Activated T-cell treated with anti-CD3 and anti-CD28 coated beads, Interleukin-2, amount 50 U/mL, for 24 hours (primary cell): ENCODE results near the gene RDX.

Experiments used
- DNase-seq: peaks from one replicate; pipeline ENCODE4 v3.0.0-alpha.2; 2020
- H3K27ac Mint-ChIP-seq: 2 replicates; pipeline ENCODE4 v1.8.0; 2020; ENCODE audit warnings: mild to moderate bottlenecking, mixed read lengths
- H3K27me3 Mint-ChIP-seq: 2 replicates; pipeline ENCODE4 v1.8.0; 2020; ENCODE audit warnings: mixed read lengths
- H3K36me3 Mint-ChIP-seq: 2 replicates; pipeline ENCODE4 v1.8.0; 2020; ENCODE audit warnings: low read depth, mixed read lengths
- H3K4me1 Mint-ChIP-seq: 2 replicates; pipeline ENCODE4 v1.8.0; 2020; ENCODE audit warnings: low read depth, mixed read lengths
- H3K4me3 Mint-ChIP-seq: 2 replicates; pipeline ENCODE4 v1.8.0; 2020; ENCODE audit warnings: mild to moderate bottlenecking, moderate library complexity, mixed read lengths
- H3K9me3 Mint-ChIP-seq: 2 replicates; pipeline ENCODE4 v1.8.0; 2020; ENCODE audit warnings: mixed read lengths

Gene RDX

DNA sequence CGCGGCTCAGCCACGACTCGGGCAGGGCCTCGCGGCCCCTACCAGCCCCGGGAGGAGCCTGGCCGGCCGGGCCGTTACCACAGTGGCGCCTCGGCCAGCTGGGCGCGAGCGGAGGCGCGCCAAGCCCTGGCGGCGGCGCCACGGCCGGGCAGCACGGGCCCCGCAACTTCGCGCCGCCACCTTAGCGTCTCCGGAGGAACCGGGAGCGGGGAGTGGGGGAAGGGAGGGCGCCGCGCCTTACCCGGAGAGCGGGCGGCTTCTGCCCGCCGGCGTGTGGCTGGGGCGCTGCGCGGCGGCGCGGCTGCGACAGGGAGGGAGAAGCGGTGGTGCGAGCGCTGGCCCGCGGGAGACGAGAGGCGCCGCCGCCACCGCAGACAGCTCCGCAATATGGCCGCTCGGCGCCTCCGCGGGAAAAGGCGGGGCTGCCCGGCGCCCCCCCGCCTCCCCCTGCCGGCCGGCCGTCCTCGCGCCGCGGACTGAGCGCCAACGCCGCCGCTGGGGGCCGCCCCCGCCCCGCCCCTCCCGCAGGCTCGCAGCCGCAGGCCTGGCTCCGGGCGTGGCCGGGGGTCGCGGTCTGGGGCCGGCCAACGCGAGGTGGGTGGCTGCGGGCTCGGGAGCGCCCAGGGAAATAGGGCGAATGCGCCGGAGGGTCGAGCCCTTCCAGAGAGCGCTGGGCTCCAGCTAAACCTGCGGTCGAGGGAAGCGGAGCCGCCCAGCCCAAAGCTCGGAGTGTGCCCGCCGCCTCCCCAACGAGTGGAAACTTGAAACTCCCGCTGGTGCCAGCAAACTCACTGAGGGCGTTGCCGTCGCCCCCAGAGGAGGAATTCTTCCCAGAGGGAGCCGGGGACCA is at the start of gene RDX:
TSS of gene RDX (minus strand) at position 389 of the 850 bp plus-strand sequence. CDS start 16,922 bp downstream, outside the sequence.
- Mint-ChIP-seq H3K4me3 (peak within 1 kb of the TSS; percentile 93), H3K9me3 (peaks cover 4% of the 10 kb centered on the region), H3K27me3 (no peaks in the 10 kb centered on the region), H3K27ac (peak within 1 kb of the TSS; percentile 91), H3K36me3 (peaks cover 28% of the 10 kb centered on the region), H3K4me1 (peaks cover 51% of the 10 kb centered on the region)
- peak; percentile 78 for DNase-seq

DNA sequence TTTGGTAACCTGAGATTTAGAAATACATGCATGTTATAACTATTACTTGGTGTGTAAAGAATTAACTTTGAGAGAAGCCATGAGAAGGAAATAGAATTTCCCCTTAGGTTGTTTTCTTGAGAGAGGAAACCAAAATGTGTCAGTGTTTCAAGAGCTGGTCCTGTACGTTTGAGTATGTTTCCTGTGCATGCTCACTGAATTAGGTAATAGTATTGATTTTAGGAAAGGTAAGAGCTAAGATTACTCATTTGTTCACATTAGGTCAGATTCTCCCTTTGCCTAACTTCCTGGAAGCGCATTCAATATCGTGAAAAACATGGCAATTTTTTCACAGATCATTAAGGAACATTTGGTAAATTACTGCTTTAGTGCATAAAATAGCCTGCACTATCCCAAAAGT is 49.3 kb upstream of the RDX start:
- H3K27ac Mint-ChIP-seq = peak overlapping the region; percentile 98
- peaks cover 5% of the 10 kb centered on the region for H3K9me3 Mint-ChIP-seq
- DNase-seq = no peak
- H3K4me1 Mint-ChIP-seq = peaks cover 69% of the 10 kb centered on the region
- H3K4me3 Mint-ChIP-seq = peak overlapping the region; percentile 53
- H3K36me3 Mint-ChIP-seq = peaks cover 2% of the 10 kb centered on the region
- no peaks in the 10 kb centered on the region for H3K27me3 Mint-ChIP-seq

DNA sequence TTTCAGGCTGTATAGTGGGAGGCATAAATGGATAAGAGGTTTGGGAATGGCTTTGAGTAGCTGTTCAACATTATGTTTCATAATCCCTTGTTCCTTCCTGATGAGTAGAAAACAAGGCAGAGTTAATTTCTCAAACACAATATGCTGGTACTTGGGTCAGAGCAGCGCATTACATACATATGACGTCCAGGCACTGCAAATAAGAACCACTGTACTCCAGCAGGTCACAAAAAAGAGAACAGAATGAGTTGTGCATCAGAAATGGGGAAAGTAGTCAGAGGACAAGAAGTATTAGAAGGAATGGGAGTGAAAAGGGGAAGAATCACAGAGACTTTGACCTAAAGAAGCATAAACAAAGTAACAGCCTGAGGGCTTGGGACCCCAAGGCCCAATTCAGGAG is 44.0 kb upstream of the RDX start:
- no peaks in the 10 kb centered on the region for H3K27me3 Mint-ChIP-seq
- H3K4me3 Mint-ChIP-seq = no peak overlapping the region
- peaks cover 39% of the 10 kb centered on the region for H3K4me1 Mint-ChIP-seq
- peaks cover 13% of the 10 kb centered on the region for H3K36me3 Mint-ChIP-seq
- H3K9me3 Mint-ChIP-seq = peaks cover 5% of the 10 kb centered on the region
- no peak overlapping the region for H3K27ac Mint-ChIP-seq
- no peak for DNase-seq

DNA sequence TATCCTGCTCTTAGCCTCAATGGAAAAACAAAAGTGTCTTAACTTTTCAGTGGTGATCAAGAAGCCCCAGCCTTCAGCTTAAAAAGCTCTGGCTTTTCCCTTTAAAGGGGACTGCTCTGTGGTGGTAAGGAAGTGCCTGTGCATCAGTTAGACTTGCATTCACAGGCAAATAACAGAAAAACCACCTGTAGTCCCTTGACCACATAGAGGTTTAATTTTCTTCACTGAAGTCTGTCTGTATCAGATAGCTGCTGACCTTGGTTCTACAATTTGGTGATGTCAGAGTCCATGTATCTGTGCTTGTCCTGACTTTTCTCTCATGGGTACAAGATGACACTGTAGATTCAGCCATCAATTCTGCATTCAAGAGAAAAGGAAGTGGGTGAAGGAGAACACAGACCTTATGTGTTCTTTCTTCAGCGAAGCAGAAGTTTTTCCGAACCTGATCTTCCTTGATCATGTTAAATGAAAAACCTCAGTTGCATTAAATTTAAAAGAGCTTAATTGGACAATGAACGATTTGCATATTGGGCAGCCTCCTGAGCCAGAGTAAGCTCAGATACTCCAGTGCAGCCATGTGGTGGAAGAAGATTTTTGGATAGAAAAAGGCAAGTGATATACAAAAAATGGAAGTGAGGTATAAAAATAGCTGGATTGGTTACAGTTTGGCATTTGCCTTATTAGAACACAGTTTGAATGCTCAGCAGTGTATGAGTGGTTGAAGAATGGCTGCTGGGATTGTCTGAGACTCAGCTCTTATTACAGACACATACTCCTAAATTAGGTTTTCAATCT is 43.2 kb upstream of the RDX start:
- Mint-ChIP-seq H3K4me3 (no peak overlapping the region), H3K27ac (no peak overlapping the region), H3K9me3 (peaks cover 2% of the 10 kb centered on the region), H3K36me3 (peaks cover 12% of the 10 kb centered on the region), H3K4me1 (peaks cover 32% of the 10 kb centered on the region), H3K27me3 (no peaks in the 10 kb centered on the region)
- DNase-seq = no peak

DNA sequence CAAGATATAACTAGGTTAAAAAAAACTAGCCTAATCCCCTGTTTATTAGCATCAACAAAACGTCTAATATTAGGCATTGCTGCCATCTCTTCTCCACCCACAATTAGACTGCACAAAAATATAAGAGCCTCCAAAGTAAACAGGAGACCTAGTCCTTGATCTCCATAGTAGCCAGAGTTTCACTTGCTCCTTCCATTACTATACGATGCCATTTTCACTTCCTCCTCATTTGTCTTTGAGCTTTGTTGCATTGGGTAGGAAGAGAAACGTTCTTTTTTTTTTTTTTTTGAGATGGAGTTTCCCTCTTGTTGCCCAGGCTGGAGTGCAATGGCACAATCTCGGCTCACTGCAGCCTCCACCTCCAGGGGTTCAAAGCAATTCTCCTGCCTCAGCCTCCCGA is 42.3 kb upstream of the RDX start:
- Mint-ChIP-seq H3K4me3 (no peak overlapping the region), H3K27ac (no peak overlapping the region), H3K9me3 (peaks cover 2% of the 10 kb centered on the region), H3K4me1 (peaks cover 26% of the 10 kb centered on the region), H3K27me3 (no peaks in the 10 kb centered on the region), H3K36me3 (peaks cover 12% of the 10 kb centered on the region)
- DNase-seq = no peak

DNA sequence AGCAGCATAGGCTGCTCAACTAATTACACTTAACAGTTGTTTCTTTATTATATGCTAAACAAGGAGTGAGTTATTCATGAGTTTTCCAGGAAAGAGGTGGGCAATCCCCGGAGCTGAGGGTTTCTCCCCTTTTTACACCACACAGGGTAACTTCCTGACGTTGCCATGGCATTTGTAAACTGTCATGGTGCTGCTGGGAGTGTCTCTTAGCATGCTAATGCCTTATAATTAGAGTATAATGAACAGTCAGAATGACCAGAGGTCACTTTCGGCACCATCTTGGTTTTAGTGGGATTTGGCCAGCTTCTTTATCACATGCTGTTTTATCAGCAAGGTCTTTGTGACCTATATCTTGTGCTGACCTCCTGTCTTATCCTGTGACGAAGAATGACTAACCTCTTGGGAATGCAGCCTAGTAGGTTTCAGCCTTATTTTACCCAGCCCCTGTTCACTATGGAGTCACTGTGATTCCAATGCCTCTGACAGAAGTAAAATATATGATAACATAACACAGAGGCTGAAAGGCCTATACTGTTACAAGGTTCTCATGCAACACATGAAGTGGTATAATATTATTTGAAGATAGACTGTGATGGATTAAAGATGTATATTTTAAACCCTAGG is 41.3 kb upstream of the RDX start:
- H3K4me3 Mint-ChIP-seq = peak overlapping the region; percentile 23
- H3K9me3 Mint-ChIP-seq = no peaks in the 10 kb centered on the region
- DNase-seq = no peak
- peaks cover 22% of the 10 kb centered on the region for H3K4me1 Mint-ChIP-seq
- H3K27me3 Mint-ChIP-seq = no peaks in the 10 kb centered on the region
- H3K27ac Mint-ChIP-seq = peak overlapping the region; percentile 71
- H3K36me3 Mint-ChIP-seq = peaks cover 12% of the 10 kb centered on the region

DNA sequence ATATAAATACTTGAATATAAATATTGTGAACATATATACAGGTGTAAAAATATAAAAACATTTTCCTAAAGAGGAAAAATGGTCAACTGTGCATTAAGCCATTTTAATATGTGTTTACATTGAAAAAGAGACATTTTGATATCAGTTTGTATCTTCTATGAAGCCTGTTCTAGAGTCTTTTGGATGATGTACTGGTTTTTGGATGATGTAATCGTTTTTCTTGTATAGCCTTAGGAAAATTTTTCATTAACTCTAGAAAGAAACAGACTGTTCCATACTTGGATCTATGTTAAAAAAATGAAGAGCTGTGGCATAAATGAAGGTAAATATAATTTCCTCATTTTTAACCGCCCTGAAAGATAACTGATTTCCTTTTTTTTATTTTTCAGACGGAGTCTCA is 39.6 kb upstream of the RDX start:
- Mint-ChIP-seq H3K36me3 (peaks cover 15% of the 10 kb centered on the region), H3K27ac (no peak overlapping the region), H3K4me1 (peaks cover 22% of the 10 kb centered on the region), H3K27me3 (no peaks in the 10 kb centered on the region), H3K9me3 (no peaks in the 10 kb centered on the region), H3K4me3 (no peak overlapping the region)
- no peak for DNase-seq

DNA sequence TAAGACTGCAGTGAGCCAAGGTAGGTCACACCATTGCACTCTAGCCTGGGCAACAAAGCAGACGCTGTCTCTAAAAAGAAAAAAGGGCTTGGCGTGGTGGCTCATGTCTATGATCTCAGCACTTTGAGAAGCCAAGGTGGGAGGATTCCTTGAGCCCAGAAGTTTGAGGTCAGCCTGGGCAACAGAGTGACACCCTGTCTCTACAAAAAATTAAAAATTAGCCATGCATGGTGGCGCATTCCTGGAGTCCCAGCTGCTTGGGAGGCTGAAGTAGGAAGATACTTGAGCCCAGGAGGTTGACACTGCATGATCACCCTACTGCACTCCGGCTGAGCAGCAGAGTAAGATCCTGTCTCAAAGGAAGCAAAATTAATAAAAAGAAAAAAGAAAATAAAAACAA is 38.9 kb upstream of the RDX start:
- H3K4me3 Mint-ChIP-seq = no peak overlapping the region
- H3K36me3 Mint-ChIP-seq = peaks cover 15% of the 10 kb centered on the region
- no peaks in the 10 kb centered on the region for H3K27me3 Mint-ChIP-seq
- DNase-seq = no peak
- H3K4me1 Mint-ChIP-seq = peaks cover 24% of the 10 kb centered on the region
- peaks cover under 1% of the 10 kb centered on the region for H3K9me3 Mint-ChIP-seq
- H3K27ac Mint-ChIP-seq = no peak overlapping the region

DNA sequence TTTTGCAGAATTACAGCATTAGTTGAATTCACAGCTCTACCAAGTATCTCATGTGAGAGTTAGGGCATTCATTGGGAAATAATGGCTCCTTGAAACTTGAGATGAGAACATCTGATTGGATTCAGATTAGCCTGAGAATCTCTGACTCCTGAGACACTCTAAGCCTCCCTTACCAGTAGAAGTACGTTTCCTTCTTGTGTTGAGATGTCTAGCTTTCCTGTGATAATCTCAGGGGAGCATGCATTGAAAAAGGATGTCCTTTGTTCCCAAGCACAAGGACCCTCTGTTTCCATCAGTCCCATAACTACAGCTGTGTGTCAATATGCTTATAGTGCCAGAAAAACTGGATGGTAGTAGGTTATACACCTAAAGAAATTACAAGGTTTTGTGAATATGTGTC is 35.2 kb upstream of the RDX start:
- Mint-ChIP-seq H3K4me1 (peaks cover 22% of the 10 kb centered on the region), H3K27me3 (no peaks in the 10 kb centered on the region), H3K9me3 (peaks cover 5% of the 10 kb centered on the region), H3K36me3 (peaks cover 10% of the 10 kb centered on the region), H3K27ac (no peak overlapping the region), H3K4me3 (no peak overlapping the region)
- DNase-seq = no peak

DNA sequence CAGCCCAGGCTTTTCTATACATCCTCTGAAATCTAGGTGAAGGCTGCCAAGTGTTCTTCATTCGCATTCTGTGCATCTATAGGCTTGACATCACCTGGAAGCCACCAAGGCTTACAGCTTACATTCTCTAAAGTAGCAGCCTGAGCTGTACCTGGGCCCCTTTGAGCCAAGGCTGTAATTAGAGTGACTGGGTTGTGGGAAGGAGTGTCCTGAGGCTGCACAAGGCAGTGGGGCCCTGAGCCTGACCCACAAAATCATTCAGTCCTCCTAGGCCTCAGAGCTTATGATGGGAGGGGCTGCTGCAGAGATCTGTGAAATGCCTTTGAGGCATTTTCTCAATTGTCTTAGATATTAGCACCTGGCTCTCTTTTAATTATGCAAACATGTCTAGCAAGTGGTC is 33.0 kb upstream of the RDX start:
- H3K36me3 Mint-ChIP-seq = peaks cover 9% of the 10 kb centered on the region
- peak overlapping the region; percentile 95 for H3K27ac Mint-ChIP-seq
- H3K4me3 Mint-ChIP-seq = peak overlapping the region; percentile 84
- no peak for DNase-seq
- H3K4me1 Mint-ChIP-seq = peaks cover 23% of the 10 kb centered on the region
- peaks cover 5% of the 10 kb centered on the region for H3K9me3 Mint-ChIP-seq
- peaks cover 2% of the 10 kb centered on the region for H3K27me3 Mint-ChIP-seq

DNA sequence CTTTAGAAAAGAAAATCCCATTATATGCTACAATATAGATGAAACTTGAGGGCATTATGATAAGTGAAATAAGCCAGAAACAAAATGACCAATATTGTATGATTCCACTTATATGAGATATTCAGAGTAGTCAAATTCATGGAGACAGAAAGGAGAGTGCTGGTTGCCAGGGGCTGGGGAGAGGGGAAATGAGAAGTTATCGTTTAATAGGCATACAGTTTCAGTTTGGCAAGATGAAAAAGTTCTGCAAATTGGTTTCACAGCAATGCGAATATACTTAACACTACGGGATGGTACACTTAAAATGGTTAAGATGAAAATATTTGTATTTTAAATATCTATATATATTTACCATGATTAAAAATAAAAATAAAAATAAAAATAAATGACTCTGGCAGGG is 31.1 kb upstream of the RDX start:
- Mint-ChIP-seq H3K9me3 (peaks cover 5% of the 10 kb centered on the region), H3K4me1 (peaks cover 23% of the 10 kb centered on the region), H3K4me3 (peak overlapping the region; percentile 84), H3K27ac (peak overlapping the region; percentile 95), H3K27me3 (peaks cover 4% of the 10 kb centered on the region), H3K36me3 (peaks cover 9% of the 10 kb centered on the region)
- no peak for DNase-seq

DNA sequence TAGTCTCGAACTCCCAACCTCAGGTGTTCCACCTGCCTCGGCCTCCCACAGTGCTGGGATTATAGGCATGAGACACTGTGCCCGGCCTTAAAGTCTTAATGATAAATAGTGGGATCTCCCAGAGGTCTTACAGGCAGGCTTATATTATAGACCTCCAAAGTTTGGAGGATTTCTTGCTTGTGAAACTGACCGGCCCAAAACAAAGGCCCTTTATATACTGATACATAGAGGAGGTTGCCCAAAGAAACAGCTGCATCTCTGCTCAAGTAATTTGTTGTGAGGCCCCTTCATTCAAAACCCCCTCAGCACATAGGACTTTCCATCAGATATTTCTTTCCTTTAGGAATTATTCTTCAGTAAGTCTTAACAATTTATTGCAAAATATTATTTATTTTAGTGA is 27.4 kb upstream of the RDX start:
- peaks cover 16% of the 10 kb centered on the region for H3K4me1 Mint-ChIP-seq
- H3K36me3 Mint-ChIP-seq = peaks cover 5% of the 10 kb centered on the region
- H3K27me3 Mint-ChIP-seq = peaks cover 4% of the 10 kb centered on the region
- H3K4me3 Mint-ChIP-seq = no peak overlapping the region
- no peak for DNase-seq
- H3K9me3 Mint-ChIP-seq = peaks cover 3% of the 10 kb centered on the region
- no peak overlapping the region for H3K27ac Mint-ChIP-seq

DNA sequence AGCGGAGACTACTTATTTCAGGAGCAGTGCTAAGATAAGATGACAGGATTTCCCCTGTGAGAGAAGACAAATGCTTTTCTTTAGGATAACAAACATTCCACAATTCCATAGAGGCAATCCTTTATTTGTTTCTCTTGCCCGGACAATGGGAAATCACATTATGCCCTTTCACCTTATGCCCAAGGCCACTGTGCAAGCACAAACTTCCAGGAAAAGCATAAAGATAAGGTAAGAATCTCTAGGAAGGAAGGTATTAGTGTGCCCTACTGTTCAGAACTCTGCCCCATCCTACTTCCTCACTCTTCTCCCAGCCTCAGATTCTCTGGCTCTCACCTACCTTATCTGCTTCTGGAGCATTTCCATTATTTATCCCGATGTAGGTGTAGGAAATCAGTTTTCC is 23.1 kb upstream of the RDX start:
- Mint-ChIP-seq H3K27me3 (peaks cover 7% of the 10 kb centered on the region), H3K4me1 (no peaks in the 10 kb centered on the region), H3K36me3 (no peaks in the 10 kb centered on the region), H3K27ac (no peak overlapping the region), H3K4me3 (no peak overlapping the region), H3K9me3 (no peaks in the 10 kb centered on the region)
- DNase-seq = no peak

DNA sequence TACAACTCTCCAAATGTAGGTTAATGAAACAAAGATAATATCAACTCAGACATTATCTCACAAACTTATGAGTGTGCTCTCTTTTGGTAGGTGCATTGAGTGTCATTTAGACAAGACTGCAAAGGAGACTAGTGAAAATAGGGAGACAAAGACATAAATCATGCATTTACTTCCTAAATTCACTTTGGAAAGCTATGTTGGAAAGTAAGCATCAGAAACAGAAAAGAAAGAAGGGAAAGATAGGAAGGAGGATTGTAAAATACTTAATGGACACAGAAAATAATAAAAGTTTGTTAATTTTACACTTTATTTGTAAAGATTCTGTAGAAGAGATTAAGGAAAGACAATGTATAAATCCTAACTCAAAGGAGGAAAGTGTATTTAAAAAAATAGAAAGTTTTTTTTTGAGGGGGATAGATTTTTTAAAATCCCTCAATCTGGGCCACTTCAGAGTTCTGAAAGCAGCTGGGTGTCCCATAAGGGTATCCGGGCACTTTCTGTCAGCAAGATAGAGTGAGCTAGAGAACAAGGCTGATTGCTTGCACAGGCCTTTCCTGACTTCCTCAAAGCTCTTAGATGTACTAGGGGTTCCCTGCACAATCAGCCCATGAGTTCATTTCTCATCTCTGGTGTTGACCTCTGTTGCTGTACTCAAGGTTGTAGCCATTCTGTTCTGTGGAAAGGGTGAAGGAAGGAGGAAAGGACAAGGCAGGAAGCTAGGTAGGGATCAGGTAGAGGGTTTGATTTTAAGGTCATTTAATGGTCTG is 22.4 kb upstream of the RDX start:
- Mint-ChIP-seq H3K36me3 (no peaks in the 10 kb centered on the region), H3K27ac (no peak overlapping the region), H3K27me3 (peaks cover 5% of the 10 kb centered on the region), H3K4me3 (no peak overlapping the region), H3K4me1 (no peaks in the 10 kb centered on the region), H3K9me3 (no peaks in the 10 kb centered on the region)
- no peak for DNase-seq
